ENCODE data around the gene WRAP73.

DNA sequence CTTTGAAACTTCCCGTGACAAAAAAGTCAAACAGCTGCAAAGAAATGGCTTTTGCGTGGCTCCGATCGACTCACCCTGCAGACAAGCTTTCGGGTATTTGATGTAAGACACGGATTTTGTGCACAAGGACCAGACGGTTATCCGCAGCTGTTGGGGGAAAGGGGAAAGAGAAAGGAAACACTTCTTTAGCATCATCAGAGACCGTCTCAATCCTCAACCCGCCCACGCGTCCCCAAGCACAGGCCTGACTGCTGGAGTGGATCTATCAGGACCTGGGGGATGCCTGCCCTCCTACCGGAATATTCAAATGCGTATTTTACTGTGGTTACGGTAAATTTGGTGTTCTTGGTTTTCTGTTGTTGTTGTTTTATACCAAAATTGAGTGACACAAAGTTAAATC lies 11.2 kb downstream of the WRAP73 start:
- TF ChIP-seq, protein P1, sequence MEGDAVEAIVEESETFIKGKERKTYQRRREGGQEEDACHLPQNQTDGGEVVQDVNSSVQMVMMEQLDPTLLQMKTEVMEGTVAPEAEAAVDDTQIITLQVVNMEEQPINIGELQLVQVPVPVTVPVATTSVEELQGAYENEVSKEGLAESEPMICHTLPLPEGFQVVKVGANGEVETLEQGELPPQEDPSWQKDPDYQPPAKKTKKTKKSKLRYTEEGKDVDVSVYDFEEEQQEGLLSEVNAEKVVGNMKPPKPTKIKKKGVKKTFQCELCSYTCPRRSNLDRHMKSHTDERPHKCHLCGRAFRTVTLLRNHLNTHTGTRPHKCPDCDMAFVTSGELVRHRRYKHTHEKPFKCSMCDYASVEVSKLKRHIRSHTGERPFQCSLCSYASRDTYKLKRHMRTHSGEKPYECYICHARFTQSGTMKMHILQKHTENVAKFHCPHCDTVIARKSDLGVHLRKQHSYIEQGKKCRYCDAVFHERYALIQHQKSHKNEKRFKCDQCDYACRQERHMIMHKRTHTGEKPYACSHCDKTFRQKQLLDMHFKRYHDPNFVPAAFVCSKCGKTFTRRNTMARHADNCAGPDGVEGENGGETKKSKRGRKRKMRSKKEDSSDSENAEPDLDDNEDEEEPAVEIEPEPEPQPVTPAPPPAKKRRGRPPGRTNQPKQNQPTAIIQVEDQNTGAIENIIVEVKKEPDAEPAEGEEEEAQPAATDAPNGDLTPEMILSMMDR (IDR thresholded peaks at IDR 0.05), result no peak
- TF ChIP-seq EP300 (IDR thresholded peaks at IDR 0.05), result no peak
- TF ChIP-seq POLR2A (IDR thresholded peaks at IDR 0.05), result no peak
